T-helper 2 cell treated with Interferon-gamma antibody and Interleukin-4, amounts not matched to agents 5 μg/mL and 100 μg/mL, for 36 hours (primary cell): ENCODE measurements around the gene CHMP4B.

Experiments used
- DNase-seq: peaks from one replicate; pipeline ENCODE4 v3.0.0; 2021; ENCODE audit warnings: low spot score
- H3K27ac Mint-ChIP-seq: one replicate; pipeline ENCODE4 v1.8.0; 2021; ENCODE audit warnings: mild to moderate bottlenecking, mixed read lengths
- H3K27me3 Mint-ChIP-seq: one replicate; pipeline ENCODE4 v1.8.0; 2021; ENCODE audit warnings: low read depth, mixed read lengths
- H3K36me3 Mint-ChIP-seq: one replicate; pipeline ENCODE4 v1.8.0; 2021; ENCODE audit warnings: low read depth, mixed read lengths
- H3K4me1 Mint-ChIP-seq: one replicate; pipeline ENCODE4 v1.8.0; 2021; ENCODE audit warnings: low read depth, mixed read lengths
- H3K4me3 Mint-ChIP-seq: one replicate; pipeline ENCODE4 v1.8.0; 2022; ENCODE audit warnings: mild to moderate bottlenecking, moderate library complexity, mixed read lengths
- H3K9me3 Mint-ChIP-seq: one replicate; pipeline ENCODE4 v1.8.0; 2021; ENCODE audit warnings: mixed read lengths

CHMP4B gene

GRCh38 chr20:33878583-33878982 lies 67.4 kb downstream of the CHMP4B start:
- Mint-ChIP-seq H3K4me3 (no peak overlapping the region), H3K36me3 (no peaks in the 10 kb centered on the region), H3K9me3 (peaks cover 20% of the 10 kb centered on the region)

DNA sequence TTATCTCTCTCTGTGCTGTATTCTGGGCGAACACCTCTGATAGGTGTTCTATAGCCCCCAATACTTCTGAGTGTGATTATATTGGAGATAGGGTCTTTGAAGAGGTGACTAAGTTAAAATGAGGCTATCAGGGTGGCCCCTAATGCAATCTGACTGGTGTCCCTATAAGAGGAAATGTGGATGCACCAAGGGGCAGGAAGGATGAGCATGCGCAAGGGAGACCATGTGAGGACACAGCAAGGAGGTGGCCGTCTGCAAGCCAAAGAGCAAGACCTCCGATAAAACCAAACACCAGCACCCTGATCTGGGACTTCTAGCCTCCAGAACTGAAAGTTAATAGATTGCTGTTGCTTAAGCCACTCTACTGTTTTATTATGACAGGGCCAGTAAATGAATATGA lies 69.2 kb downstream of the CHMP4B start:
- Mint-ChIP-seq H3K27me3 (peaks cover 3% of the 10 kb centered on the region), H3K4me1 (peaks cover 4% of the 10 kb centered on the region), H3K27ac (no peak overlapping the region), H3K9me3 (peaks cover 20% of the 10 kb centered on the region), H3K36me3 (no peaks in the 10 kb centered on the region), H3K4me3 (no peak overlapping the region)
- DNase-seq, result no peak

More at GRCh38 chr20:33878583-33878982, 67.4 kb downstream of the CHMP4B start:
- no peak for DNase-seq
- Mint-ChIP-seq H3K27me3 (no peaks in the 10 kb centered on the region), H3K27ac (no peak overlapping the region), H3K4me1 (no peaks in the 10 kb centered on the region)

DNA sequence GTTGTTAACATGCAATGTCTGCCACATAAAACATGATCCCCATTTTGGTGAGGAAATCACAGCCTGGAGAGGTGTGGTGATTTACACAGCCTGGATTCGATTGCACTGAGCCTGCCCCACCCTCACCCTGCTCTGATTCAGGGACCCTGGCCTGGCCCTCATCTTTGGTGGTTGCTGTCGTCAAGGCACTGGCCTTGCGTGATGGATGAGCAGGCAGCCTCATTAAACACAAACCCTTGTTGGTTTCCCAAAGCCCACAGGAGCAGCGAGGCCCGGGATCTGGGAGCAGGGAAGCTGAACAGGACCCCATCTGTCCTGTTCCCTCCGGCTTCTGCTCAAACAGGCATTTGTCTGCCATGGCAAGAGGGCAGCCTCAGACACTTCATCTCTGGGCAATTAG lies 70.8 kb downstream of the CHMP4B start:
- peaks cover 20% of the 10 kb centered on the region for H3K9me3 Mint-ChIP-seq
- H3K4me3 Mint-ChIP-seq, result no peak overlapping the region
- H3K36me3 Mint-ChIP-seq, result no peaks in the 10 kb centered on the region
- DNase-seq, result no peak
- H3K4me1 Mint-ChIP-seq, result peaks cover 4% of the 10 kb centered on the region
- peaks cover 3% of the 10 kb centered on the region for H3K27me3 Mint-ChIP-seq
- no peak overlapping the region for H3K27ac Mint-ChIP-seq

GRCh38 chr20:33882481-33882880 lies 71.3 kb downstream of the CHMP4B start:
- no peak for DNase-seq
- Mint-ChIP-seq H3K27me3 (peaks cover 3% of the 10 kb centered on the region), H3K36me3 (no peaks in the 10 kb centered on the region), H3K4me3 (no peak overlapping the region), H3K27ac (no peak overlapping the region), H3K9me3 (peaks cover 20% of the 10 kb centered on the region), H3K4me1 (peaks cover 4% of the 10 kb centered on the region)

DNA sequence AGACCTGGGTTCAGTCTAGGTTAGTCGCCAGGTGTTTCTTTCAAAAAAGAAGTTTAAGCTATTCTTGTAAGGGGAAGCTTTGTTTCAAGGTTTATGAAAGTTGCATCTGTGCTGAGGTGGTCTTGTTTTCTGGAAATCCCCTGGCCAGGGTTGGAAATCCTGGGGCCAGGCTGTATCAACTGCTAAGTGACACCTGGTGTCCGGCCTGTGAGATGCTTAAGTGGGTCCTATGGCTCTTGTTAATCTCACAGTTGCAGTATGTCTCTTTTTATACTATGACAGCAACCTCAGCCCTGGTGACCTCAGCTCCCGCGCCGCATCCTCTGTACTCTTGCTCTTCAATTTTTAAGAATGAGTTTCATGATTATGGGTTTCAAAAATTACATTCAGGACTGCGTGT lies 72.0 kb downstream of the CHMP4B start:
- Mint-ChIP-seq H3K9me3 (peaks cover 17% of the 10 kb centered on the region), H3K27ac (no peak overlapping the region), H3K27me3 (peaks cover 3% of the 10 kb centered on the region), H3K4me3 (no peak overlapping the region), H3K4me1 (peaks cover 4% of the 10 kb centered on the region), H3K36me3 (no peaks in the 10 kb centered on the region)
- DNase-seq, result no peak

DNA sequence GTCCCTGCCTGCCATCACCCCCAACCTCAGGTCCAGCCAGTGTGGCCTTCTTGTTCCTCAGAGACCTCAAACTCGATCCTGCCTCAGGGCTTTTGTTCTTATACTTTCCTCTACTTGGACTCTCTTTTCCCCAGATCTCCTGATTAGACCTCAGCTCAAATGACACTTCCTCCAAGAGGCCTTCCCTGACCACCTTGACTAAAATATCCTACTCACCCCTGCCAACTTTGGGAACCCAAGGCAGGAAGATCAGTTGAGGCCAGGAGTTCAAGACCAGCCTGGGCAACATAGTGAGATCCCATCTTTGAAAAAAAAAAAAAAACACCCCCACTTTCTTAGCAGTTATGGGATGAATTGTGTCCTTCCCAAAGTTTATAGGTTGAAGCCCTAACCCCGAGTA lies 73.5 kb downstream of the CHMP4B start:
- H3K27me3 Mint-ChIP-seq, result peaks cover 4% of the 10 kb centered on the region
- H3K4me3 Mint-ChIP-seq, result no peak overlapping the region
- DNase-seq, result no peak
- peaks cover 4% of the 10 kb centered on the region for H3K4me1 Mint-ChIP-seq
- H3K9me3 Mint-ChIP-seq, result peaks cover 5% of the 10 kb centered on the region
- no peaks in the 10 kb centered on the region for H3K36me3 Mint-ChIP-seq
- H3K27ac Mint-ChIP-seq, result no peak overlapping the region

DNA sequence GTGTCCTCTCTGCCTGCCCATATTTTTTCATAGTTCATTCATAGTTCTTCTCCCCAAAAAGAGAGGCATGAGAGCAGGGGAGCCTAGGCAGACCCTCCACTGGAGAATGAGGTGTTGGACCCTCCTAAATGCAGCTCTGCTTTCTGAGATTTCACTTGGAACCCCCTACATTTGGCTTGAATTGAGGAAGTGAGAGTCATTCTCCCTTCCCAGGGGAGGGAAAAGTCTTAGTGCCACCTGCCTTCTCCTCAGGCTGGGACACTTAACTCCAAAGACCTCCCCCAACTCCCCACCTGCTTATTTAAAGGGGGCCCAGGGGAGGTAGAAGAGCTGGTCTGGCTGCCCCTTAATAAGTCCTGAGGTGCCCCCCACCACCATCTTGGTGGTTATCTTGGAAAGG lies 78.2 kb downstream of the CHMP4B start:
- Mint-ChIP-seq H3K27ac (no peak overlapping the region), H3K27me3 (peaks cover 22% of the 10 kb centered on the region), H3K36me3 (no peaks in the 10 kb centered on the region)

DNA sequence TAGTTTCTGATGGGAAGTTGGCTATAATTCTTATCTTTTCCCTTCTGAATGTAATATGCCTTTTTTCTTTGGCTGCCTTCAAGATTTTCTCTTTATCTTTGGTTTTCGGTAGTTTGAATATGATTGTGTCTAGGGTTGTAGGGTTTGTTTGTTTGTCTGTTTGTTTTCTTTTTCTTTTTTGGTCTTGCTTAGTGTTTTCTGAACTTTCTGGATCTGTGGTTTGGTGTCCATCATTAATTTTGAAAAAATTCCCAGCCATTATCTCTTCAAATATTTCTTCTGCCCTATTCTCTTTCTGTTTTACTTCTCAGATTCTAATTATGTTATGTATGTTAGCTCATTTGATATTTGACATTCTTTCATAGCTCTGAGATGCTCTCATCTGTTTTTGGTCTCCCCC lies 79.4 kb downstream of the CHMP4B start:
- no peak for DNase-seq
- peaks cover 22% of the 10 kb centered on the region for H3K27me3 Mint-ChIP-seq
- H3K27ac Mint-ChIP-seq, result no peak overlapping the region
- H3K4me1 Mint-ChIP-seq, result no peaks in the 10 kb centered on the region
- H3K9me3 Mint-ChIP-seq, result no peaks in the 10 kb centered on the region
- H3K36me3 Mint-ChIP-seq, result no peaks in the 10 kb centered on the region
- no peak overlapping the region for H3K4me3 Mint-ChIP-seq

More for the DNA sequence above, 78.2 kb downstream of the CHMP4B start:
- DNase-seq, result no peak
- Mint-ChIP-seq H3K4me3 (no peak overlapping the region), H3K4me1 (peaks cover 2% of the 10 kb centered on the region), H3K9me3 (no peaks in the 10 kb centered on the region)

GRCh38 chr20:33893314-33893713 lies 82.2 kb downstream of the CHMP4B start:
- Mint-ChIP-seq H3K4me3 (no peak overlapping the region), H3K4me1 (no peaks in the 10 kb centered on the region), H3K36me3 (no peaks in the 10 kb centered on the region), H3K27ac (no peak overlapping the region), H3K27me3 (peaks cover 29% of the 10 kb centered on the region), H3K9me3 (no peaks in the 10 kb centered on the region)
- DNase-seq, result no peak

- Mint-ChIP-seq H3K27ac (no peak overlapping the region), H3K27me3 (peaks cover 29% of the 10 kb centered on the region), H3K36me3 (no peaks in the 10 kb centered on the region), H3K9me3 (no peaks in the 10 kb centered on the region), H3K4me1 (no peaks in the 10 kb centered on the region), H3K4me3 (no peak overlapping the region)
- no peak for DNase-seq
These were observed 83.7 kb downstream of the CHMP4B start for GRCh38 chr20:33894798-33895197.

DNA sequence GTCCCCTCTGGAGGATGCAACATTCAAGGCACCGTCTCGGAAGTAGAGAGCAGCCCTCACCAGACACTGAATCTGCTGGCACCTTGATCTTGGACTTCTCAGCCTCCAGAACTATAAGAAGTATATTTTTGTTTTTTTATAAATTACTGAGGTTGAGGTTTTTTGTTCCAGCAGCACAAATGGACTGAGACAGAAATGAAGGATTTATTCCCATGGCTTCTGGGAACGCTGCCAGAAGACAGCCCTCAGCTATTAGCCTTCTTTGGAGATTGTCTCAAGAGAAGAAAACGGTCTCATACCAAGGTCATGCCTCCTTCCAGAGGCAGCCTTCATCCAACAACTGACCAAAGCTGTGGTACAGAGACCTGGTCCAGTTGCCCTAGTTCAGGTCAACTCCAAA lies 85.4 kb downstream of the CHMP4B start:
- no peak for DNase-seq
- H3K36me3 Mint-ChIP-seq, result no peaks in the 10 kb centered on the region
- H3K27ac Mint-ChIP-seq, result no peak overlapping the region
- H3K4me1 Mint-ChIP-seq, result no peaks in the 10 kb centered on the region
- no peaks in the 10 kb centered on the region for H3K9me3 Mint-ChIP-seq
- peaks cover 22% of the 10 kb centered on the region for H3K27me3 Mint-ChIP-seq
- H3K4me3 Mint-ChIP-seq, result no peak overlapping the region

DNA sequence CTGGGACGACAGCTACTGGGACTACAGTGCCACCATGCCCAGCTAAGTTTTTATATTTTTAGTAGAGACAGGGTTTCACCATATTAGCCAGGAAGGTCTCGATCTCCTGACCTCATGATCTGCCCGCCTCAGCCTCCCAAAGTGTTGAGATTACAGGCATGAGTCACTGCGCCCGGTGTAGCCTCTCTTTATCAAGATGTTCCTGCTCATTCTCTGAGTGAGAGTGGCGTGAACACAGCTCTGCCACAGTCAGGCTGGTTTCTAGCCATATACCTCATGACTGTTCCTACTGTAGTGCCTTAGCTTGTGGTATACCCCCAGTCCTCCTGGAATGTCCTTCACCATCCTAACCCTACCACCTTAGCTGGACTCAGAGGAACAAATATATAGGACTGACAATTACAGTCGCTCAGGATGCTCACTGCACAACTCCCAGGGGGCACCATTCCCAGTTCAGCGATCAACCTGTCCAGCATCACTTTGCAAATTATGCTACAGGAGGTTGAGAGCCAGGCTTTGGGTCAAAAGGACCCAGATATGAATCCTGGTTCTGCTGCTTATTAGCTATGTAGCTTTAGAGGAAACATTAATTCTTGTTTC lies 86.3 kb downstream of the CHMP4B start:
- no peak for DNase-seq
- peaks cover 26% of the 10 kb centered on the region for H3K27me3 Mint-ChIP-seq

DNA sequence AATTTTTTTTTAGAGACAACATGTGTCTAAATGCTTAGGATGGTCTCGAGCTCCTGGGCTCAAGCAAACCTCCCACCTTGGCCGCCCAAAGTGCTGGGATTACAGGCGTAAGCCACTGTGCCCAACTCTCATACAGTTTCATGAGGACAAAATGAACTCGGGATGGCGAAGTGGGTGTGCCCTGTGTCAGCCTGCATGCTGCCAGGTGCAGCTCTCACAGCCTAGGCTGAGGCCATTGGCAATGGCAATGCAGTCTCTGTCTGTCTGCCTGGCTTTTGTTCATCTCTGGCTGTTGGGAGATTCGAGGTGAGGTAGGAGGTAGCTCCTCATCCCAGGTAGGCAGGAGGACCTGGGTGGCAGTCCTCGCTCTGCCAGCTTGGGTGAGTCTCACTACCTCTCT lies 88.0 kb downstream of the CHMP4B start:
- Mint-ChIP-seq H3K4me3 (no peak overlapping the region), H3K4me1 (no peaks in the 10 kb centered on the region), H3K36me3 (no peaks in the 10 kb centered on the region), H3K9me3 (no peaks in the 10 kb centered on the region), H3K27ac (no peak overlapping the region), H3K27me3 (peaks cover 18% of the 10 kb centered on the region)
- no peak for DNase-seq

More for the DNA sequence above, 86.3 kb downstream of the CHMP4B start:
- Mint-ChIP-seq H3K36me3 (no peaks in the 10 kb centered on the region), H3K4me1 (no peaks in the 10 kb centered on the region), H3K27ac (no peak overlapping the region), H3K9me3 (no peaks in the 10 kb centered on the region), H3K4me3 (no peak overlapping the region)

- DNase-seq, result no peak
- Mint-ChIP-seq H3K4me3 (no peak overlapping the region), H3K4me1 (no peaks in the 10 kb centered on the region), H3K9me3 (no peaks in the 10 kb centered on the region), H3K27ac (no peak overlapping the region), H3K27me3 (peaks cover 14% of the 10 kb centered on the region), H3K36me3 (no peaks in the 10 kb centered on the region)
These were observed 89.5 kb downstream of the CHMP4B start for GRCh38 chr20:33900521-33901131.

DNA sequence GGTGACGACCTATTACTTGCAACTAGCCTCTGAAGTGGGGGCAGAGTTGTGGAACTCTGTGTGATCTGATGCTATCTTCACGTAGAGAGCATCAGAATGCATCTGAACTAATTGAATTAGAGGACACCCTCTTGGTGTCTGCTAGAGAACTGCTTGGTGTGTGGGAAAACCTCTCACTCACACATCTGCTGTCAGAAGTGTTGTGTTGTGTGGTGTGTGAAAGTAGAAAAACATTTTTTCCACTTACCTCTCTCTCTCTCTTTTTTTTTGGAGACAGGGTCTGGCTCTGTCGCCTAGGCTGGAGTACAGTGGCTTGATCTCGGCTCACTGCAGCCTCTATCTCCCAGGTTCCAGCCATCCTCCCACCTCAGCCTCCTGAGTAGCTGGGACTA lies 90.0 kb downstream of the CHMP4B start:
- Mint-ChIP-seq H3K27ac (no peak overlapping the region), H3K4me1 (no peaks in the 10 kb centered on the region), H3K9me3 (no peaks in the 10 kb centered on the region), H3K4me3 (no peak overlapping the region), H3K36me3 (no peaks in the 10 kb centered on the region), H3K27me3 (peaks cover 10% of the 10 kb centered on the region)
- DNase-seq, result no peak
